Lower leg skin (tissue), 4 donors: ENCODE data around the gene FSIP2. TPM values are rescaled to one million over a fixed set of nuclear protein-coding genes. Genes with fewer than 3 reads are reported as not detected.

Experiments used
- DNase-seq, 2 donors: peaks; one replicate each; pipeline ENCODE4 v3.0.0-alpha.2; 2019; ENCODE audit warnings: low spot score in 2 of 2
- H3K4me3 ChIP-seq: fragments of 200-600 bp; sonication (generic); 2 replicates; pipeline ENCODE4 v1.5.1; 2017; ENCODE audit warnings: mild to moderate bottlenecking, low read depth; ENCODE audit not compliant: poor library complexity, severe bottlenecking
- CTCF ChIP-seq, 3 donors: fragments of 450-650 bp; IDR thresholded peaks; one replicate each; pipeline ENCODE4 v1.5.1; 2016; ENCODE audit warnings: antibody characterized with exemption in 3 of 3, mild to moderate bottlenecking in 3 of 3, moderate library complexity in 2 of 3
- POLR2A ChIP-seq, 2 donors: fragments of 450-650 bp; IDR thresholded peaks; one replicate each; pipeline ENCODE4 v1.6.1; 2016 to 2017; ENCODE audit warnings: antibody characterized with exemption in 2 of 2, mild to moderate bottlenecking in 1 of 2, moderate library complexity in 1 of 2
- WGBS, 2 donors: methylation state at CpG; one replicate each; pipeline ENCODE4 v1.1.5; 2018; 5-methylcytosine and 5-hydroxymethylcytosine counted together
- intact Hi-C: fragments of 100-400 bp; cut with DNase I; formaldehyde crosslinking; loops from one replicate; pipeline ENCODE4 v1.15.0; 2023; ENCODE audit warnings: low total_unique reads
- total RNA-seq, 4 donors: library from RNA; depleted of rRNA; stranded (reverse); fragments of >200 nt; gene quantifications; one replicate each; pipeline ENCODE4 v1.1.0, GENCODE V29; 2016

Gene FSIP2
- total RNA-seq, 4 donors from 2014 or later = 0.10 to 6.9 (median 0.65) TPM

GRCh38 chr2:185833864-185834263 lies 95.3 kb downstream of the FSIP2 start:
- DNase-seq = no peak
- 76 to 91% methylated on average over 1 of the region's 1 CpG for WGBS, 2 donors

DNA sequence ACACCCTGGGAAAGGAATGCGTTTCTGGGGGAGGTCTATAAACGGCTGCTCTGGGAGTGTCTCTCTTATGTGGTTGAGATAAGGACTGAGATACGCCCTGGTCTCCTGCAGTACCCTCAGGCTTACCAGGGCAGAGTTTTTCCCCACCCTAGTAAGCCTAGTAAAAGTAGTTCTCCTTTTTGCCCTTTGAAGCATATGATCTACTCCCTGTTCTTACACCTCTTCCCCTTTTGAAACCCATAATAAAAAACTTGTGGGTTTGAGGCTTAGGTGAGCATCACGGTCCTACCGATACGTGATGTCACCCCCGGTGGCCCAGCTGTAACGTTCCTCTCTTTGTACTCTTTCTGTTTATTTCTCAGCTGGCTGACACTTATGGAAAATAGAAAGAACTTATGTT lies 97.4 kb downstream of the FSIP2 start:
- intact Hi-C loops = no loop called here
- 93 to 94% methylated on average over 8 of the region's 8 CpGs for WGBS, 2 donors
- DNase-seq = no peak
- H3K4me3 ChIP-seq = no peak overlapping the region
- TF ChIP-seq CTCF (IDR thresholded peaks at IDR 0.05) (no peak), POLR2A (IDR thresholded peaks at IDR 0.05) (no peak)

More at GRCh38 chr2:185833864-185834263, 95.3 kb downstream of the FSIP2 start:
- TF ChIP-seq CTCF (IDR thresholded peaks at IDR 0.05) (no peak), POLR2A (IDR thresholded peaks at IDR 0.05) (no peak)
- no peak overlapping the region for H3K4me3 ChIP-seq
- intact Hi-C loops = no loop called here

DNA sequence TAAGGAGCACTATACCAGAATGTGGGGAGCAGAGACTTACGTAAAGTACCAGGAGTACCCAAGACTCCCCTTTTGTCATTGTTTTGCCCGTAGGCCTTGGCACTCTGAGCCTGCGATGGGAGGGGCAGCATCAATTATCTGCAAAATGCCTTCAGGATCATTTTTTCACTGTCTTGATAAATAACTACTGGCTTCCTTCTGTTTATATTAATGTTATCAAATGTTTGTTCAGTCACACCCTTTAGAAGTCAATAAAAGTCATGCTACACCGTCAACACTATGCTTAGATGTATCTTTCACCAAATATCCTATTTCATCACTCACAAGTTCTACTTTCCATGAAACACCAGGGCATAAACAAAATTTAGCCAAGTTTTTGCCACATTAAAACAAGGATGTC lies 116.3 kb downstream of the FSIP2 start:
- WGBS, 2 donors = 84 to 87% methylated on average over 4 of the region's 4 CpGs
- H3K4me3 ChIP-seq = no peak overlapping the region
- intact Hi-C loops = no loop called here
- TF ChIP-seq CTCF (IDR thresholded peaks at IDR 0.05) = no peak
- TF ChIP-seq POLR2A (IDR thresholded peaks at IDR 0.05) = no peak
- no peak for DNase-seq

DNA sequence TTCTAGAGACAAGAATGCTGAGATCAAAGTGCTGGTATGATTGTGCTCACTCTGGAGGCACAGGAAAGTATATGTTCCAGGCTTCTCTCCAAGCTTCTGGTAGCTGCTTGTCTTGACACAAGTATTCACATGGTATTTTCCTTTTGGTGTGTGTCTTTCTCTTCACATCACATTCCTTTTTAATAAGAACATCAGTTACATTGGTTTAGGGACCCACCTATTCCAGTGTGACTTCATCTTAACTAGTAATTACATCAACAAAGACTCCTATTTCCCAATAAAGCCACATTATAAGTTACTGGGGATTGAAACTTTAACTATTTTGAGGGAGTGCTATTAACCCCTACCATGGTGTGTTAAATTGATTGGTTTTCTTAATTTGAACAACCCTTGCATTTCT lies 119.1 kb downstream of the FSIP2 start:
- no peak for DNase-seq
- H3K4me3 ChIP-seq = no peak overlapping the region
- TF ChIP-seq CTCF (IDR thresholded peaks at IDR 0.05) (no peak), POLR2A (IDR thresholded peaks at IDR 0.05) (no peak)
- intact Hi-C loops = no loop called here

GRCh38 chr2:185859506-185859905 lies 120.9 kb downstream of the FSIP2 start:
- DNase-seq = no peak
- TF ChIP-seq POLR2A (IDR thresholded peaks at IDR 0.05) = no peak
- no peak for TF ChIP-seq CTCF (IDR thresholded peaks at IDR 0.05)
- H3K4me3 ChIP-seq = no peak overlapping the region
- intact Hi-C loops = no loop called here

DNA sequence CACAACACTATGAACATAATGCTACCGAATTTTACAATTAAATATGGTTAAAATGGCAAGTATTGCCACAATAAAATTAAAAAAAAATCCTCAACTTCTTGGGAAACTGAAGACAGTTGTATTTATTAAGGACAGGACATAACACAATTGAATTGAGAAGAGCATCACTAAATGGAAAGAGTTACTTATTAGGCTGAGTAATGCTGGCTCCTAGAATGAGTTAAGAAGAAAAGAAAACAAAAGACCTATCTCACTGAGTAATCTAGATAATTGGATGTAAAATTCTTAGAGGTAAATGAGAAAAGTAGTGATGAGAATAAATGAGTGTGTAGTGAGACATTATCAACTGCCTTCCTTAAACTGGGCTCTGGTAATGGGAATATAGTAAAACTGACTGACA lies 121.7 kb downstream of the FSIP2 start:
- no peak overlapping the region for H3K4me3 ChIP-seq
- intact Hi-C loops = no loop called here
- no peak for TF ChIP-seq CTCF (IDR thresholded peaks at IDR 0.05)
- TF ChIP-seq POLR2A (IDR thresholded peaks at IDR 0.05) = no peak
- WGBS, 2 donors = 82 to 90% methylated on average over 1 of the region's 1 CpG
- DNase-seq = no peak
